GM23248 (cell line): ENCODE data around the gene MBLAC1. TPM values are rescaled to one million over a fixed set of nuclear protein-coding genes. Genes with fewer than 3 reads are reported as not detected.

Source experiments
- DNase-seq: peaks from one replicate; pipeline ENCODE4 v3.0.0-alpha.2; 2015
- H2AFZ ChIP-seq: fragments of 200-600 bp; sonication (generic); 2 replicates; pipeline ENCODE4 v1.6.1; 2016; ENCODE audit warnings: antibody characterized with exemption
- H3F3A ChIP-seq: fragments of 200-600 bp; sonication (generic); 2 replicates; pipeline ENCODE4 v1.6.1; 2016; ENCODE audit warnings: mild to moderate bottlenecking, antibody characterized with exemption, mixed run types; ENCODE audit not compliant: insufficient read depth
- H3K27ac ChIP-seq: fragments of 200-600 bp; sonication (generic); 2 replicates; pipeline ENCODE4 v1.5.1; 2016; ENCODE audit warnings: mild to moderate bottlenecking
- H3K27me3 ChIP-seq: fragments of 200-600 bp; sonication (generic); replicated peaks from 2 replicates; pipeline ENCODE4 v1.6.1; 2016; ENCODE audit warnings: mild to moderate bottlenecking; ENCODE audit not compliant: insufficient read depth
- H3K36me3 ChIP-seq: fragments of 200-600 bp; sonication (generic); 2 replicates; pipeline ENCODE4 v1.6.1; 2016; ENCODE audit warnings: low read depth, mild to moderate bottlenecking
- H3K4me1 ChIP-seq: fragments of 200-600 bp; sonication (generic); 2 replicates; pipeline ENCODE4 v1.6.1; 2016; ENCODE audit warnings: mild to moderate bottlenecking; ENCODE audit not compliant: insufficient read depth
- H3K4me2 ChIP-seq: fragments of 200-600 bp; sonication (generic); one replicate; pipeline ENCODE4 v1.6.1; 2016; ENCODE audit warnings: mild to moderate bottlenecking; ENCODE audit not compliant: unreplicated experiment
- H3K4me3 ChIP-seq: fragments of 200-600 bp; sonication (generic); 2 replicates; pipeline ENCODE4 v1.5.1; 2016; ENCODE audit warnings: mild to moderate bottlenecking
- H3K79me2 ChIP-seq: fragments of 200-600 bp; sonication (generic); 2 replicates; pipeline ENCODE4 v1.6.1; 2016; ENCODE audit warnings: mild to moderate bottlenecking; ENCODE audit not compliant: insufficient read depth
- H3K9ac ChIP-seq: fragments of 200-600 bp; sonication (generic); 2 replicates; pipeline ENCODE4 v1.6.1; 2016; ENCODE audit warnings: mild to moderate bottlenecking
- H3K9me2 ChIP-seq: fragments of 200-600 bp; sonication (generic); 2 replicates; pipeline ENCODE4 v1.6.1; 2016; ENCODE audit warnings: mixed run types, mild to moderate bottlenecking, moderate library complexity; ENCODE audit not compliant: insufficient read depth
- H3K9me3 ChIP-seq: fragments of 200-600 bp; sonication (generic); one replicate; pipeline ENCODE4 v1.6.1; 2017; ENCODE audit warnings: low read depth
- H4K20me1 ChIP-seq: fragments of 200-600 bp; sonication (generic); 2 replicates; pipeline ENCODE4 v1.6.0; 2016; ENCODE audit not compliant: insufficient read depth
- EZH2 ChIP-seq: fragments of 200-600 bp; sonication (generic); IDR thresholded peaks from 2 replicates; pipeline ENCODE4 v1.6.1; 2018; ENCODE audit warnings: antibody characterized with exemption, mild to moderate bottlenecking; ENCODE audit not compliant: insufficient read depth, poor library complexity, severe bottlenecking
- EZH2phosphoT487 ChIP-seq: fragments of 200-600 bp; sonication (generic); IDR thresholded peaks from 2 replicates; pipeline ENCODE4 v1.6.1; 2018; ENCODE audit warnings: antibody characterized with exemption, moderate library complexity, mild to moderate bottlenecking, low read depth; ENCODE audit not compliant: insufficient read depth
- WGBS, 2 experiments: methylation state at CpG; one replicate each; pipeline ENCODE4 v1.1.6; 2015 to 2017; ENCODE audit warnings: low lambda C conversion rate in 2 of 2, low coverage in 1 of 2; ENCODE audit errors: missing lambda C conversion rate in 2 of 2; 5-methylcytosine and 5-hydroxymethylcytosine counted together
- in situ Hi-C: fragments of 300-500 bp; cut with MboI; formaldehyde crosslinking; loops from 2 replicates; pipeline ENCODE4 v1.15.0; 2020
- polyA plus RNA-seq: library from polyadenylated mRNA; unstranded; fragments of >200 nt; fragmentation: Nextera tagmentation; extraction: Ambion mirVana; gene quantifications from 2 replicates; pipeline ENCODE4 v1.2.1, GENCODE V29; 2016
- total RNA-seq: library from RNA; depleted of rRNA; stranded (reverse); fragments of >200 nt; shearing (Covaris generic); gene quantifications from 2 replicates; pipeline ENCODE4 v1.2.3, GENCODE V29; 2014

The MBLAC1 gene
- total and polyA plus RNA-seq, 2 experiments from 2014 or later: 0.43 to 1.3 TPM

- WGBS, 2 experiments: 87 to 89% methylated on average over 18 of the region's 18 CpGs
Measured at GRCh38 chr7:100160067-100160466, 33.3 kb downstream of the MBLAC1 start.

GRCh38 chr7:100163006-100163531 lies 36.3 kb downstream of the MBLAC1 start:
- no peak for DNase-seq
- Histone ChIP-seq H3K9me2 (no peaks in the 10 kb centered on the region), H2AFZ (no peak overlapping the region), H3K27ac (no peak overlapping the region), H3F3A (no peaks in the 10 kb centered on the region), H3K9me3 (no peaks in the 10 kb centered on the region), H3K36me3 (no peaks in the 10 kb centered on the region), H3K4me2 (no peak overlapping the region), H3K9ac (no peak overlapping the region), H3K4me1 (0 out of 2 replicates have a peak, but pooled peaks cover 5% of the 10 kb centered on the region), H4K20me1 (no peaks in the 10 kb centered on the region), H3K4me3 (no peak overlapping the region), H3K27me3 (no peaks in the 10 kb centered on the region; the same call in 1 of the 2 replicates), H3K79me2 (peaks cover 1% of the 10 kb centered on the region; the same call in 1 of the 2 replicates)
- in situ Hi-C loops: no loop called here
- 81 to 87% methylated on average over 6 of the region's 6 CpGs for WGBS, 2 experiments
- TF ChIP-seq EZH2: no peak
- TF ChIP-seq EZH2phosphoT487: no peak

More at GRCh38 chr7:100160067-100160466, 33.3 kb downstream of the MBLAC1 start:
- no peaks in the 10 kb centered on the region for H3K27me3 ChIP-seq
- no peaks in the 10 kb centered on the region for H3K9me3 ChIP-seq
- no peak overlapping the region for H3K4me2 ChIP-seq
- peaks cover 17% of the 10 kb centered on the region; the same call in 1 of the 2 replicates for H3K79me2 ChIP-seq
- H3K27ac ChIP-seq: no peak overlapping the region
- no peaks in the 10 kb centered on the region for H3K9me2 ChIP-seq
- no peak overlapping the region for H3K4me3 ChIP-seq
- H3K9ac ChIP-seq: no peak overlapping the region
- no peaks in the 10 kb centered on the region for H3F3A ChIP-seq
- no peaks in the 10 kb centered on the region; the same call in 1 of the 2 replicates for H3K36me3 ChIP-seq
- no peaks in the 10 kb centered on the region; the same call in 1 of the 2 replicates for H4K20me1 ChIP-seq
- peaks cover 5% of the 10 kb centered on the region; the same call in 1 of the 2 replicates for H3K4me1 ChIP-seq
- no peak overlapping the region for H2AFZ ChIP-seq
- DNase-seq: no peak
- in situ Hi-C loops: no loop called here
- TF ChIP-seq EZH2 (no peak), EZH2phosphoT487 (no peak)

- H3K4me1 ChIP-seq: 0 out of 2 replicates have a peak, but pooled peaks cover 5% of the 10 kb centered on the region
- DNase-seq: no peak
- H3K9me3 ChIP-seq: no peaks in the 10 kb centered on the region
- H3K9me2 ChIP-seq: no peaks in the 10 kb centered on the region
- TF ChIP-seq EZH2phosphoT487 (no peak), EZH2 (no peak)
- no peak overlapping the region for H3K27ac ChIP-seq
- H4K20me1 ChIP-seq: no peaks in the 10 kb centered on the region
- H3F3A ChIP-seq: no peaks in the 10 kb centered on the region
- H3K9ac ChIP-seq: no peak overlapping the region
- H3K79me2 ChIP-seq: no peaks in the 10 kb centered on the region; the same call in 1 of the 2 replicates
- in situ Hi-C loops: no loop called here
- WGBS, 2 experiments: 85 to 92% methylated on average over 5 of the region's 5 CpGs
- no peaks in the 10 kb centered on the region for H3K36me3 ChIP-seq
- no peak overlapping the region for H2AFZ ChIP-seq
- no peak overlapping the region for H3K4me3 ChIP-seq
- no peak overlapping the region for H3K4me2 ChIP-seq
- no peaks in the 10 kb centered on the region; the same call in 1 of the 2 replicates for H3K27me3 ChIP-seq
Measured at GRCh38 chr7:100163871-100164270, 37.1 kb downstream of the MBLAC1 start.

GRCh38 chr7:100166317-100166940 lies 39.7 kb downstream of the MBLAC1 start:
- 79 to 81% methylated on average over 15 to 16 of the region's 16 CpGs for WGBS, 2 experiments
- H2AFZ ChIP-seq: no peak overlapping the region
- TF ChIP-seq EZH2phosphoT487 (no peak), EZH2 (no peak)

More at GRCh38 chr7:100166317-100166940, 39.7 kb downstream of the MBLAC1 start:
- H3K9ac ChIP-seq: no peak overlapping the region
- no peak overlapping the region for H3K4me2 ChIP-seq
- H4K20me1 ChIP-seq: no peaks in the 10 kb centered on the region
- H3K9me3 ChIP-seq: no peaks in the 10 kb centered on the region
- H3K9me2 ChIP-seq: no peaks in the 10 kb centered on the region
- peaks cover 5% of the 10 kb centered on the region; the same call in 1 of the 2 replicates for H3K27me3 ChIP-seq
- H3K4me1 ChIP-seq: no peaks in the 10 kb centered on the region
- no peaks in the 10 kb centered on the region for H3K36me3 ChIP-seq
- no peaks in the 10 kb centered on the region for H3F3A ChIP-seq
- H3K27ac ChIP-seq: no peak overlapping the region
- H3K4me3 ChIP-seq: no peak overlapping the region
- no peaks in the 10 kb centered on the region for H3K79me2 ChIP-seq
- in situ Hi-C loops: no loop called here
- DNase-seq: no peak
